NB4 (cell line): ENCODE measurements around the gene ADNP.

Source experiments
- CTCF ChIP-seq: IDR thresholded peaks from one replicate; pipeline ENCODE4 v1.5.1; 2012; ENCODE audit warnings: low read depth, low read length
- MAX ChIP-seq: IDR thresholded peaks from 2 replicates; pipeline ENCODE4 v1.6.1; 2011; ENCODE audit warnings: low read depth, low read length
- MYC ChIP-seq: IDR thresholded peaks from 2 replicates; pipeline ENCODE4 v1.6.1; 2011; ENCODE audit warnings: low read depth, low read length
- POLR2A ChIP-seq: IDR thresholded peaks from 2 replicates; pipeline ENCODE4 v1.6.1; 2011; ENCODE audit warnings: mild to moderate bottlenecking; ENCODE audit not compliant: insufficient read length; ENCODE audit errors: extremely low read depth

- TF ChIP-seq POLR2A (no peak), CTCF (no peak), MAX (no peak), MYC (no peak)
Measured at GRCh38 chr20:50848846-50849673, 82.2 kb downstream of the ADNP start.
